HepG2 (cell line): ENCODE measurements around the gene NOL4L. TPM values are rescaled to one million over a fixed set of nuclear protein-coding genes. Genes with fewer than 3 reads are reported as not detected.

Experiments
- CBX5 ChIP-seq: sonication (generic); formaldehyde crosslinking; IDR thresholded peaks from 2 replicates; pipeline ENCODE4 v1.4.0; 2020; ENCODE audit warnings: missing genetic modification reagents, borderline replicate concordance
- CREM ChIP-seq, 2 experiments: sonication (generic) in 1 of 2; formaldehyde crosslinking in 1 of 2; IDR thresholded peaks; 2 replicates each; pipeline versions ENCODE4 v1.4.0 to v1.6.1; 2016 to 2020; ENCODE audit warnings: antibody characterized with exemption in 1 of 2, mild to moderate bottlenecking in 1 of 2, missing genetic modification reagents in 1 of 2
- DNMT3B ChIP-seq: conservative IDR thresholded peaks from 2 replicates; pipeline ENCODE4 v1.6.1; 2016; ENCODE audit warnings: missing biosample characterization, control low read depth
- FOXA1 ChIP-seq, 2 experiments: fragments of 450-650 bp in 1 of 2; sonication (generic) in 1 of 2; formaldehyde crosslinking in 1 of 2; IDR thresholded peaks; 2 replicates each; pipeline versions ENCODE4 v1.4.0 to v1.6.1; 2016 to 2020; ENCODE audit warnings: missing genetic modification reagents in 1 of 2
- HNRNPLL ChIP-seq: fragments of 200-400 bp; formaldehyde crosslinking; IDR thresholded peaks from 2 replicates; pipeline ENCODE4 v1.6.1; 2017; ENCODE audit warnings: mild to moderate bottlenecking, low read depth, low read length; ENCODE audit not compliant: poor library complexity, severe bottlenecking
- HOXA9 ChIP-seq: sonication (generic); formaldehyde crosslinking; IDR thresholded peaks from 2 replicates; pipeline ENCODE4 v1.8.1; 2022; ENCODE audit warnings: missing genetic modification reagents, mild to moderate bottlenecking, moderate library complexity, borderline replicate concordance
- IRF9 ChIP-seq: sonication (generic); formaldehyde crosslinking; IDR thresholded peaks from 2 replicates; pipeline ENCODE4 v1.8.0; 2022; ENCODE audit warnings: missing genetic modification reagents, mild to moderate bottlenecking, borderline replicate concordance
- KAT7 ChIP-seq: IDR thresholded peaks from 2 replicates; pipeline ENCODE4 v1.6.1; 2018; ENCODE audit warnings: borderline replicate concordance, missing compliant biosample characterization
- MZF1 ChIP-seq: sonication (generic); formaldehyde crosslinking; IDR thresholded peaks from 2 replicates; pipeline ENCODE4 v1.8.1; 2023; ENCODE audit warnings: mild to moderate bottlenecking, missing genetic modification reagents, borderline replicate concordance
- PAX8 ChIP-seq: sonication (generic); formaldehyde crosslinking; IDR thresholded peaks from 2 replicates; pipeline ENCODE4 v1.8.0; 2022; ENCODE audit warnings: mild to moderate bottlenecking, missing genetic modification reagents, borderline replicate concordance
- RAD21 ChIP-seq: fragments of 450-650 bp; formaldehyde crosslinking; IDR thresholded peaks from 2 replicates; pipeline ENCODE4 v1.5.0; 2020; ENCODE audit warnings: mild to moderate bottlenecking
- RNF2 ChIP-seq: fragments of 450-650 bp; conservative IDR thresholded peaks from 2 replicates; pipeline ENCODE4 v1.6.1; 2016; ENCODE audit warnings: low read depth
- SATB2 ChIP-seq: sonication (generic); formaldehyde crosslinking; IDR thresholded peaks from 2 replicates; pipeline ENCODE4 v1.5.0; 2020; ENCODE audit warnings: missing genetic modification reagents
- SMYD3 ChIP-seq: sonication (generic); formaldehyde crosslinking; IDR thresholded peaks from 2 replicates; pipeline ENCODE4 v1.8.1; 2023; ENCODE audit warnings: mild to moderate bottlenecking, missing genetic modification reagents
- XRCC5 ChIP-seq: fragments of 200-400 bp; formaldehyde crosslinking; optimal IDR thresholded peaks from 2 replicates; pipeline ENCODE3; 2017; ENCODE audit warnings: mild to moderate bottlenecking, low read length
- ZBTB7B ChIP-seq: sonication (generic); formaldehyde crosslinking; IDR thresholded peaks from 2 replicates; pipeline ENCODE4 v1.4.0; 2020; ENCODE audit warnings: missing genetic modification reagents
- ZNF496 ChIP-seq: sonication (generic); formaldehyde crosslinking; IDR thresholded peaks from 2 replicates; pipeline ENCODE4 v1.8.1; 2023; ENCODE audit warnings: mild to moderate bottlenecking, moderate library complexity, missing genetic modification reagents; ENCODE audit not compliant: insufficient replicate concordance
- ZNF570 ChIP-seq: sonication (generic); formaldehyde crosslinking; IDR thresholded peaks from 2 replicates; pipeline ENCODE4 v1.4.0; 2020; ENCODE audit warnings: mild to moderate bottlenecking, missing genetic modification reagents, borderline replicate concordance
- ZNF788 ChIP-seq: sonication (generic); formaldehyde crosslinking; IDR thresholded peaks from 2 replicates; pipeline ENCODE4 v1.5.0; 2020; ENCODE audit warnings: mild to moderate bottlenecking, missing genetic modification reagents, borderline replicate concordance
- ZNF816 ChIP-seq: sonication (generic); formaldehyde crosslinking; IDR thresholded peaks from 2 replicates; pipeline ENCODE4 v1.8.0; 2022; ENCODE audit warnings: missing genetic modification reagents, mild to moderate bottlenecking, borderline replicate concordance
- ZSCAN12 ChIP-seq: sonication (generic); formaldehyde crosslinking; IDR thresholded peaks from 2 replicates; pipeline ENCODE4 v1.9.0; 2021; ENCODE audit warnings: mild to moderate bottlenecking, missing genetic modification reagents
- polyA plus RNA-seq, 8 experiments: library from polyadenylated mRNA; depleted of rRNA in 3 of 8; stranded (reverse) in 7 of 8; unstranded in 1 of 8; fragments of >200 nt; fragmentation: Illumina TruSeq in 4 of 8; extraction: Trizol in 4 of 8; gene quantifications; 2 replicates each; pipeline versions ENCODE4 v1.2.1 to v1.2.3, GENCODE V29; 2011 to 2016; ENCODE audit warnings: low read depth in 4 of 8, missing spikeins in 1 of 8, mixed read lengths in 1 of 8; ENCODE audit not compliant: insufficient read depth in 1 of 8
- total RNA-seq, 5 experiments: library from RNA; depleted of rRNA; stranded (reverse); fragments of >200 nt; fragmentation: Illumina TruSeq; extraction: Trizol; gene quantifications; 2 replicates each; pipeline ENCODE4 v1.2.3, GENCODE V29; 2016; ENCODE audit warnings: low read depth in 1 of 5
- TF ChIP-seq, protein P1 (sequence below): sonication (generic); formaldehyde crosslinking; IDR thresholded peaks from 2 replicates; pipeline ENCODE4 v1.4.0; 2020; ENCODE audit warnings: mild to moderate bottlenecking, missing genetic modification reagents
- TF ChIP-seq, protein P2 (sequence below): IDR thresholded peaks from 2 replicates; pipeline ENCODE4 v1.6.1; 2016; ENCODE audit warnings: missing compliant biosample characterization, missing genetic modification reagents, borderline replicate concordance
- TF ChIP-seq, protein P3 (sequence below): sonication (generic); formaldehyde crosslinking; IDR thresholded peaks from 2 replicates; pipeline ENCODE4 v1.5.0; 2020; ENCODE audit warnings: mild to moderate bottlenecking, missing genetic modification reagents

Gene NOL4L
- total and polyA plus RNA-seq, 2 of the 13 experiments (the other 11 are each of a cell fraction or from before 2014, with no cell fraction given) = 16.6 to 35.4 TPM

DNA sequence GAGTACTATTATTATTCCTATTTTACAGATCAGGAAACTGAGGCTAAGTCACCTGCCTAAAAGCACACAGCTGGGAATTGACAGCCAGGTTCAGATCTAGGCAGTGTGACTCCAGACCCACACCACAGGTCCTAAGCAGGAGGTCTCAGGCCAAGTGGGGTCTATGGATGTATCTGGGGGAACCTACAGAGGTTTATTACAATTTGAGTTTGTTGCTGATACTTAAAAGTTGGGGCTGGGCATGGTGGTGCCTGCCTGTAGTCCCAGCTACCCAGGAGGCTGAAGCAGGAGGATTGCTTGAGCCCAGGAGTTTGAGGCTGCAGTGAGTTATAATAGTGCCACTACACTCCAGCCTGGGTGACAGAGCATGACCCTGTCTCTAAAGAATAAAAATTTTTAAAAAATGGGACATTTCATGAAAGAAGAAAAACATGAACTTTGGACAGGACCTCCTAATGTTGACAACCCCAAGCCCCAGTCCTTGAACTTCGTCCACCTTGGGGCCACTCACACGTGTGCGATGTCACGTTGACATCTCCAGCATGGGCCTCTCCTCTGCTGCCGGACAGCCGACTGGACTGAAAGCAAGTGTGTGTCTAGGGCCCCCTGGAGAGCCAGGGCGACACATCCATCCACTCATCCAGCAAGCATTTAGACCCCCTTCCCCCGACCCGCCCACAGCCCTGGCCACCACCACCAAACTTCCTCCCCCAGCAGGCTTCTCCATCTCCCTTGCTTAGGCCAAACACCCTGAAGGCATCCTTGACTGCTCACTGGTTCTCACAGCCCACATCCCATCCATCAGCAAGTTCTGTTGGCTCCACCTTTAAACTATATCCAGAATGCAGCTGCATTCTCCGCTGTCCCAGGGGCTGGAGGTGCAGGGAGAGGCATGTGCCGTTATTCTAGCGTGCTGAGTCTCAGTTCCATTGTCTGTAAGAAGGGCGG is 40.0 kb downstream of the NOL4L start (continued):
- TF ChIP-seq MZF1 (CRISPR knock-in tag) (peak; percentile 69; the same call in 1 of the 2 replicates), PAX8 (no peak; the same call in none of the 2 replicates), ZNF496 (no peak), HNRNPLL (no peak), DNMT3B (CRISPR knock-in tag) (no peak), CBX5 (CRISPR knock-in tag) (peak; percentile 89; the same call in 1 of the 2 replicates), ZNF788 (CRISPR knock-in tag) (peak; percentile 98), XRCC5 (peak; percentile 94), ZBTB7B (CRISPR knock-in tag) (peak; percentile 99), FOXA1 (IDR thresholded peaks at IDR 0.05) (peak; percentile 61; the same call in 1 of the 2 replicates), FOXA1 (CRISPR knock-in tag; IDR thresholded peaks at IDR 0.05) (peak; percentile 88), SMYD3 (peak; percentile 92), CREM (IDR thresholded peaks at IDR 0.05) (peak; percentile 95), CREM (CRISPR knock-in tag; IDR thresholded peaks at IDR 0.05) (no peak), KAT7 (CRISPR knock-in tag) (peak; percentile 85; the same call in 1 of the 2 replicates), IRF9 (CRISPR knock-in tag) (peak; percentile 92), ZNF816 (CRISPR knock-in tag) (peak; percentile 94), RNF2 (peak; percentile 32; the same call in 1 of the 2 replicates), ZSCAN12 (CRISPR knock-in tag) (0 out of 2 replicates have a peak, but pooled peaks have one; percentile 68), SATB2 (CRISPR knock-in tag) (no peak), ZNF570 (peak; percentile 84; the same call in 1 of the 2 replicates), HOXA9 (CRISPR knock-in tag) (no peak), RAD21 (CRISPR knock-in tag) (peak; percentile 97)
- TF ChIP-seq, protein P1, sequence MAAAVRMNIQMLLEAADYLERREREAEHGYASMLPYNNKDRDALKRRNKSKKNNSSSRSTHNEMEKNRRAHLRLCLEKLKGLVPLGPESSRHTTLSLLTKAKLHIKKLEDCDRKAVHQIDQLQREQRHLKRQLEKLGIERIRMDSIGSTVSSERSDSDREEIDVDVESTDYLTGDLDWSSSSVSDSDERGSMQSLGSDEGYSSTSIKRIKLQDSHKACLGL = peak; percentile 57; the same call in 1 of the 2 replicates
- TF ChIP-seq, protein P2, sequence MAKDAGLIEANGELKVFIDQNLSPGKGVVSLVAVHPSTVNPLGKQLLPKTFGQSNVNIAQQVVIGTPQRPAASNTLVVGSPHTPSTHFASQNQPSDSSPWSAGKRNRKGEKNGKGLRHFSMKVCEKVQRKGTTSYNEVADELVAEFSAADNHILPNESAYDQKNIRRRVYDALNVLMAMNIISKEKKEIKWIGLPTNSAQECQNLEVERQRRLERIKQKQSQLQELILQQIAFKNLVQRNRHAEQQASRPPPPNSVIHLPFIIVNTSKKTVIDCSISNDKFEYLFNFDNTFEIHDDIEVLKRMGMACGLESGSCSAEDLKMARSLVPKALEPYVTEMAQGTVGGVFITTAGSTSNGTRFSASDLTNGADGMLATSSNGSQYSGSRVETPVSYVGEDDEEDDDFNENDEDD (CRISPR knock-in tag) = peak; percentile 85; the same call in 1 of the 2 replicates
- TF ChIP-seq, protein P3, sequence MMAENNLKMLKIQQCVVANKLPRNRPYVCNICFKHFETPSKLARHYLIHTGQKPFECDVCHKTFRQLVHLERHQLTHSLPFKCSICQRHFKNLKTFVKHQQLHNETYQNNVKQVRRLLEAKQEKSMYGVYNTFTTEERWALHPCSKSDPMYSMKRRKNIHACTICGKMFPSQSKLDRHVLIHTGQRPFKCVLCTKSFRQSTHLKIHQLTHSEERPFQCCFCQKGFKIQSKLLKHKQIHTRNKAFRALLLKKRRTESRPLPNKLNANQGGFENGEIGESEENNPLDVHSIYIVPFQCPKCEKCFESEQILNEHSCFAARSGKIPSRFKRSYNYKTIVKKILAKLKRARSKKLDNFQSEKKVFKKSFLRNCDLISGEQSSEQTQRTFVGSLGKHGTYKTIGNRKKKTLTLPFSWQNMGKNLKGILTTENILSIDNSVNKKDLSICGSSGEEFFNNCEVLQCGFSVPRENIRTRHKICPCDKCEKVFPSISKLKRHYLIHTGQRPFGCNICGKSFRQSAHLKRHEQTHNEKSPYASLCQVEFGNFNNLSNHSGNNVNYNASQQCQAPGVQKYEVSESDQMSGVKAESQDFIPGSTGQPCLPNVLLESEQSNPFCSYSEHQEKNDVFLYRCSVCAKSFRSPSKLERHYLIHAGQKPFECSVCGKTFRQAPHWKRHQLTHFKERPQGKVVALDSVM (CRISPR knock-in tag) = peak; percentile 100
